ENCODE results near the gene EPHB2. TPM values are rescaled to one million over a fixed set of nuclear protein-coding genes. Genes with fewer than 3 reads are reported as not detected.

The EPHB2 gene
- total and polyA plus RNA-seq, 2 donors (not counting 1 experiment from before 2014, with no cell fraction given), result 0.07 to 0.39 TPM

DNA sequence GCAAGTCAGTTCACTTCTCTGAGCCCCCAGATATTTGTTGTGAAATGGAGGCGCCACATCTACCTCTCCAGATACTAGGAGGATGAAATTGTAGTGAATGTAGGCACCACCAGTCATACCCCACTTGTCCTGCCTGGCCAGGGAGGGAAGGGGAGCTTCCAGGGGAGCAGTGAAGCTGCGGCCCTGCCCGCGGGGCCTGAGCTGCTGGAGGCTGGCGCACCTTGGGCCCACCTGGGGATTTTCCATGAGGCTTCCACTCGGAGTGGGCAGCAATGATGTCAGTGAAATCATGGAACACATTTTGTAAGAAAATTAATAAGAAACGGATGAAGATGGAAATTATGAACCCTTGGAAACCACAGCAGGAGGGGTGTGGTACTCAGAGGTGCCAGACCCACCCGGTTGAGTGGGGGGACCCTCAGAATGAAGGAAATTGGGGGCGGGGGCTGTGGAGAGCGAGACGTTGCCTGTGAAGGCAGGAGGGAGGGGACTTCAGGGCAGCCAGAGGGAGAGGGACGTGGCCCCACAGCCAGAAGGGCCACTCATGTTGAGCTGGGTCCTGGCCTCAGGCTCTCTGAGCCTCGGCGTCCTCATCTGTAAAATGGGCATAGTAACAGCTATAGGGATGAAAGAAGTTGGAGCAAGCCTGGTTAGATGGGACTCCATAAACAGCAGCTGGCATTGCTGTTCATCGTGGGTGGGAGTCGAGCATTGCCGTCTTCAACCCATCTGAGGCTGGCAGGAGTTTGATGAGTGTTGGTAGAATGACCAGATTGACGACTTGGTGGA lies 101.6 kb downstream of the EPHB2 start:
- Histone ChIP-seq H3K4me2 (replicated peaks; ENCODE audit: low read depth, low read length, poor library complexity, severe bottlenecking) (no peak overlapping the region), H3K36me3 (replicated peaks in 1 of 2; ENCODE audit: control extremely low read depth in 1 of 2, control insufficient read depth in 1 of 2, extremely low read depth in 1 of 2, insufficient read depth in 2 of 2, low read length in 1 of 2) (no peaks in the 10 kb centered on the region), H3K79me2 (ENCODE audit: control insufficient read depth, insufficient read depth, low read length) (no peaks in the 10 kb centered on the region), H3K4me1 (ENCODE audit: control insufficient read depth in 2 of 2, insufficient read depth in 2 of 2, low read length in 2 of 2) (no peaks in the 10 kb centered on the region), H3K27me3 (replicated peaks in 1 of 4; ENCODE audit: control extremely low read depth in 1 of 4, control insufficient read depth in 3 of 4, insufficient read depth in 4 of 4, low read length in 3 of 4) (no peaks in the 10 kb centered on the region), H4K20me1 (ENCODE audit: control insufficient read depth, insufficient read depth, low read length, poor library complexity, severe bottlenecking) (no peaks in the 10 kb centered on the region), H3K9ac (ENCODE audit: low read length) (no peak overlapping the region), H3K4me3 (ENCODE audit: control extremely low read depth in 1 of 5, extremely low read depth in 1 of 5, insufficient read depth in 1 of 5, low read depth in 2 of 5, low read length in 4 of 5) (no peak overlapping the region), H3K9me3 (ENCODE audit: control extremely low read depth in 1 of 3, control insufficient read depth in 2 of 3, insufficient read depth in 1 of 3, low read length in 2 of 3) (no peaks in the 10 kb centered on the region), H2AFZ (ENCODE audit: insufficient read depth, low read depth, low read length, poor library complexity, severe bottlenecking) (no peak overlapping the region), H3K27ac (ENCODE audit: low read length in 2 of 2) (no peak overlapping the region)
- DNase-seq (no peak), ATAC-seq (ENCODE audit: low read depth) (no peak)
- no peaks in the 10 kb centered on the region for H3K9me3 Mint-ChIP-seq (ENCODE audit: insufficient read depth)
- H3K27me3 Mint-ChIP-seq, result no peaks in the 10 kb centered on the region
- ChIA-PET CTCF (no interaction called here), POLR2A (no interaction called here)
- WGBS (ENCODE audit: insufficient coverage), result 72% methylated on average over 16 of the region's 18 CpGs
- H3K4me1 Mint-ChIP-seq, result no peaks in the 10 kb centered on the region
- H3K27ac Mint-ChIP-seq, result no peak overlapping the region
- TF ChIP-seq, protein P1, sequence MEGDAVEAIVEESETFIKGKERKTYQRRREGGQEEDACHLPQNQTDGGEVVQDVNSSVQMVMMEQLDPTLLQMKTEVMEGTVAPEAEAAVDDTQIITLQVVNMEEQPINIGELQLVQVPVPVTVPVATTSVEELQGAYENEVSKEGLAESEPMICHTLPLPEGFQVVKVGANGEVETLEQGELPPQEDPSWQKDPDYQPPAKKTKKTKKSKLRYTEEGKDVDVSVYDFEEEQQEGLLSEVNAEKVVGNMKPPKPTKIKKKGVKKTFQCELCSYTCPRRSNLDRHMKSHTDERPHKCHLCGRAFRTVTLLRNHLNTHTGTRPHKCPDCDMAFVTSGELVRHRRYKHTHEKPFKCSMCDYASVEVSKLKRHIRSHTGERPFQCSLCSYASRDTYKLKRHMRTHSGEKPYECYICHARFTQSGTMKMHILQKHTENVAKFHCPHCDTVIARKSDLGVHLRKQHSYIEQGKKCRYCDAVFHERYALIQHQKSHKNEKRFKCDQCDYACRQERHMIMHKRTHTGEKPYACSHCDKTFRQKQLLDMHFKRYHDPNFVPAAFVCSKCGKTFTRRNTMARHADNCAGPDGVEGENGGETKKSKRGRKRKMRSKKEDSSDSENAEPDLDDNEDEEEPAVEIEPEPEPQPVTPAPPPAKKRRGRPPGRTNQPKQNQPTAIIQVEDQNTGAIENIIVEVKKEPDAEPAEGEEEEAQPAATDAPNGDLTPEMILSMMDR (IDR thresholded peaks at IDR 0.05), result no peak
- TF ChIP-seq EZH2 (IDR thresholded peaks at IDR 0.05; ENCODE audit: borderline replicate concordance, insufficient read depth, low read depth, low read length, poor library complexity, severe bottlenecking), result no peak
- H3K4me3 Mint-ChIP-seq, result no peak overlapping the region
- intact Hi-C loops (cut with micrococcal nuclease), result no loop called here

DNA sequence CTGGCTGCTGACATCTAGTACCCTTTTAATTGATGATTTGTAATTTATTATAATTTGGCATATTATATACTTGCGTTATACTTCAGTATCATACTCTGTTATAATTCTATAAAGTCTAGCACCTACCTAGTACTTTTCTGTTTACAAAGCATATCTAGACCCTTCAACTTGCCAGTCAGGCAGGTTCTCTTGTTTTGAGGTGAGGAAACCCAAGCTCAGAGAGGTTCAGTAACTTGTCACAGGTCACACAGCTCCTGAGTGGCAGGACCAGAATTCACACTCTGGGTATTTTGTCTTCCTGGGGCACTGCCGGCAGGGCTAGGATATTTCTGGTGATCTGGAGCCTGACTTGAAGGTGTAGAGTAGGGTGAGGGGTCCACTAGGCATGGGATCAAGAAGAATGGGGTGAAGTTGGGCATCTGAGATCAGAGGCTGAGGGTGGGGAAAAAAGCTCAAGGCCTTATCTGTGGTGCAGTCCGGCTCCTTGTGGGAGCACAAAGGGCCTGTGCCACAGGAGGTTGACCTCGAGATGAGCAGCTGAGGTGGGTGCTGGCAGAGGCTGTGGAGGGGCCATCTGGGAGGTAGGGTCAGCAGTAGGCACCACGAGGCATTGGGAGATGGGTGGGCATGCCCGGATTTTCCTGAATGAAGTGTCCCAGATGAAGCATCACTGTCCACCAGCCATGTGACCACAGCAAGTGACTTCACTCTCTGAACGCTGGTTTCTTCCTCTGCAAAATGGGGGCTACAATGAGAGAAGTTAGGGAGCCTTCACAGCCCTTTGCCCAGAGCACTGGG lies 102.6 kb downstream of the EPHB2 start:
- intact Hi-C loops (cut with micrococcal nuclease), result no loop called here
- H3K4me2 ChIP-seq (replicated peaks; ENCODE audit: low read depth, low read length, poor library complexity, severe bottlenecking), result no peak overlapping the region
- no peak overlapping the region for H3K4me3 Mint-ChIP-seq
- no peaks in the 10 kb centered on the region for H3K9me3 Mint-ChIP-seq (ENCODE audit: insufficient read depth)
- ChIA-PET POLR2A (no interaction called here), CTCF (no interaction called here)
- H3K79me2 ChIP-seq (ENCODE audit: control insufficient read depth, insufficient read depth, low read length), result no peaks in the 10 kb centered on the region
- WGBS (ENCODE audit: insufficient coverage), result 81% methylated on average over 6 of the region's 7 CpGs
- no peak overlapping the region for H3K4me3 ChIP-seq (ENCODE audit: control extremely low read depth in 1 of 5, extremely low read depth in 1 of 5, insufficient read depth in 1 of 5, low read depth in 2 of 5, low read length in 4 of 5)
- H3K9me3 ChIP-seq (ENCODE audit: control extremely low read depth in 1 of 3, control insufficient read depth in 2 of 3, insufficient read depth in 1 of 3, low read length in 2 of 3), result no peaks in the 10 kb centered on the region
- H3K27me3 ChIP-seq (replicated peaks in 1 of 4; ENCODE audit: control extremely low read depth in 1 of 4, control insufficient read depth in 3 of 4, insufficient read depth in 4 of 4, low read length in 3 of 4), result no peaks in the 10 kb centered on the region
- no peak overlapping the region for H3K9ac ChIP-seq (ENCODE audit: low read length)
- no peak overlapping the region for H3K27ac ChIP-seq (ENCODE audit: low read length in 2 of 2)
- H4K20me1 ChIP-seq (ENCODE audit: control insufficient read depth, insufficient read depth, low read length, poor library complexity, severe bottlenecking), result no peaks in the 10 kb centered on the region
- no peaks in the 10 kb centered on the region for H3K27me3 Mint-ChIP-seq
- H3K4me1 ChIP-seq (ENCODE audit: control insufficient read depth in 2 of 2, insufficient read depth in 2 of 2, low read length in 2 of 2), result no peaks in the 10 kb centered on the region
- no peak for TF ChIP-seq EZH2 (IDR thresholded peaks at IDR 0.05; ENCODE audit: borderline replicate concordance, insufficient read depth, low read depth, low read length, poor library complexity, severe bottlenecking)
- TF ChIP-seq, protein P1 (IDR thresholded peaks at IDR 0.05), result no peak
- ATAC-seq (ENCODE audit: low read depth) (no peak), DNase-seq (no peak)
- H3K27ac Mint-ChIP-seq, result no peak overlapping the region
- no peaks in the 10 kb centered on the region for H3K36me3 ChIP-seq (replicated peaks in 1 of 2; ENCODE audit: control extremely low read depth in 1 of 2, control insufficient read depth in 1 of 2, extremely low read depth in 1 of 2, insufficient read depth in 2 of 2, low read length in 1 of 2)
- H2AFZ ChIP-seq (ENCODE audit: insufficient read depth, low read depth, low read length, poor library complexity, severe bottlenecking), result no peak overlapping the region
- no peaks in the 10 kb centered on the region for H3K4me1 Mint-ChIP-seq

All from B cell (primary cell).